GM12878 (cell line): ENCODE data around the gene EHMT2. TPM values are rescaled to one million over a fixed set of nuclear protein-coding genes. Genes with fewer than 3 reads are reported as not detected.

Source experiments
- ATAC-seq: fragments of 200-7000 bp; cut with Tn5 transposase; 3 replicates; pipeline ENCODE4 v1.9.1; 2020; ENCODE audit warnings: mild to moderate bottlenecking, moderate library complexity
- BruUV-seq: library from RNA; stranded (reverse); fragments of 400-500 nt; replicated peaks from 2 replicates; lab custom pipeline; 2021; lab: Mats Ljungman, UMichigan
- CTCF ChIA-PET: fragments of 300-600 bp; sonication (Branson Sonifier 250); formaldehyde crosslinking; extraction: SDS; loops from one replicate; lab custom pipeline; 2021; ENCODE audit warnings: inconsistent platforms; lab: Yijun Ruan, JAX
- POLR2A ChIA-PET: fragments of 350-600 bp; formaldehyde crosslinking; extraction: SDS; loops from one replicate; lab custom pipeline; 2021; ENCODE audit warnings: inconsistent platforms; lab: Charles Lee
- RAD21 ChIA-PET: fragments of 300-600 bp; sonication (Branson Sonifier 250); formaldehyde crosslinking; loops from one replicate; lab custom pipeline; 2023; ENCODE audit warnings: antibody characterized with exemption; ENCODE audit not compliant: unreplicated experiment; lab: Charles Lee
- SMC1A ChIA-PET: fragments of 300-600 bp; sonication (Branson Sonifier 250); formaldehyde crosslinking; loops from one replicate; lab custom pipeline; 2023; ENCODE audit not compliant: unreplicated experiment, uncharacterized antibody; lab: Charles Lee
- DNase-seq: peaks from one replicate; pipeline ENCODE4 v3.0.0-alpha.2; 2011; ENCODE audit warnings: low read depth, low spot score
- FAIRE-seq: peaks from 3 replicates; lab custom pipeline; 2011; peaks lifted over from hg19 to GRCh38; lab: Jason Lieb, UNC
- H2AFZ ChIP-seq: 2 replicates; pipeline ENCODE4 v1.6.0; 2011; ENCODE audit warnings: low read depth, low read length, control low read depth; ENCODE audit not compliant: control insufficient read depth
- H3K27ac ChIP-seq: 2 replicates; pipeline ENCODE4 v1.5.1; 2011; ENCODE audit warnings: control low read depth; ENCODE audit not compliant: control insufficient read depth, insufficient read depth
- H3K27me3 ChIP-seq, 2 experiments: replicated peaks in 1 of 2; 2 replicates each; pipeline versions ENCODE4 v1.6.0 to v1.6.1; 2011; ENCODE audit warnings: low read length in 1 of 2; ENCODE audit not compliant: control insufficient read depth in 2 of 2, insufficient read depth in 2 of 2
- H3K36me3 ChIP-seq, 2 experiments: 2 replicates each; pipeline ENCODE4 v1.5.1; 2011; ENCODE audit warnings: low read length in 1 of 2; ENCODE audit not compliant: control insufficient read depth in 2 of 2, insufficient read depth in 2 of 2
- H3K4me1 ChIP-seq: 2 replicates; pipeline ENCODE4 v1.6.1; 2011; ENCODE audit warnings: mild to moderate bottlenecking, low read length, moderate library complexity, mixed read lengths; ENCODE audit not compliant: control insufficient read depth, insufficient read depth
- H3K4me2 ChIP-seq: 2 replicates; pipeline ENCODE4 v1.6.0; 2011; ENCODE audit warnings: control low read depth; ENCODE audit not compliant: control insufficient read depth, insufficient read depth
- H3K4me3 ChIP-seq: fragments of 200-600 bp; sonication (generic); 2 replicates; pipeline ENCODE4 v1.5.1; 2016
- H3K79me2 ChIP-seq: 2 replicates; pipeline ENCODE4 v1.6.0; 2011; ENCODE audit warnings: low read length; ENCODE audit not compliant: control insufficient read depth, insufficient read depth
- H3K9ac ChIP-seq: 2 replicates; pipeline ENCODE4 v1.8.0; 2011; ENCODE audit warnings: low read length, control low read depth, mixed read lengths; ENCODE audit not compliant: control insufficient read depth, insufficient read depth
- H3K9me3 ChIP-seq: replicated peaks from 3 replicates; pipeline ENCODE4 v1.5.1; 2011; ENCODE audit warnings: mild to moderate bottlenecking, low read length; ENCODE audit not compliant: control insufficient read depth, insufficient read depth
- H4K20me1 ChIP-seq: 2 replicates; pipeline ENCODE4 v1.6.0; 2011; ENCODE audit not compliant: control insufficient read depth, insufficient read depth
- ATF7 ChIP-seq: fragments of 450-650 bp; IDR thresholded peaks from 2 replicates; pipeline ENCODE4 v1.6.1; 2016; ENCODE audit warnings: low read depth, mild to moderate bottlenecking
- CBX5 ChIP-seq: sonication (generic); IDR thresholded peaks from 2 replicates; pipeline ENCODE4 v1.6.1; 2016; ENCODE audit warnings: low read depth, moderate library complexity, mild to moderate bottlenecking, inconsistent platforms
- HDGF ChIP-seq: fragments of 450-650 bp; IDR thresholded peaks from 2 replicates; pipeline ENCODE4 v1.6.1; 2016; ENCODE audit warnings: antibody characterized with exemption
- JUND ChIP-seq: IDR thresholded peaks from 2 replicates; pipeline ENCODE4 v1.6.1; 2012; ENCODE audit warnings: low read depth, mild to moderate bottlenecking, low read length, improper control_type of control experiment, moderate library complexity
- MEF2B ChIP-seq: fragments of 450-650 bp; IDR thresholded peaks from 2 replicates; pipeline ENCODE4 v1.6.1; 2018; ENCODE audit warnings: mild to moderate bottlenecking, moderate library complexity; ENCODE audit not compliant: partially characterized antibody, poor library complexity, severe bottlenecking
- POU2F2 ChIP-seq: IDR thresholded peaks from 3 replicates; pipeline ENCODE4 v1.6.1; 2011; ENCODE audit warnings: low read depth, mild to moderate bottlenecking, low read length, borderline replicate concordance
- RBBP5 ChIP-seq: fragments of 200-600 bp; sonication (generic); conservative IDR thresholded peaks from 2 replicates; pipeline ENCODE4 v1.6.1; 2016
- RUNX3 ChIP-seq: IDR thresholded peaks from 2 replicates; pipeline ENCODE4 v1.6.1; 2012; ENCODE audit warnings: low read length, inconsistent platforms
- SMAD5 ChIP-seq: IDR thresholded peaks from 2 replicates; pipeline ENCODE4 v1.6.1; 2016; ENCODE audit warnings: antibody characterized with exemption, low read depth
- ZBTB33 ChIP-seq: fragments of 450-650 bp; IDR thresholded peaks from 2 replicates; pipeline ENCODE4 v1.6.1; 2017; ENCODE audit warnings: mild to moderate bottlenecking
- WGBS: methylation state at CpG from one replicate; pipeline ENCODE4 v1.1.6; 2016; ENCODE audit warnings: low lambda C conversion rate; ENCODE audit not compliant: insufficient replicate concordance, insufficient coverage; ENCODE audit errors: missing lambda C conversion rate; 5-methylcytosine and 5-hydroxymethylcytosine counted together
- in situ Hi-C: fragments of 300-500 bp; cut with MboI; formaldehyde crosslinking; loops from 9 replicates; pipeline ENCODE4 v1.14.3; 2018; ENCODE audit warnings: mixed read lengths
- intact Hi-C: fragments of 100-400 bp; cut with micrococcal nuclease; formaldehyde crosslinking; loops from one replicate; pipeline ENCODE4 v1.14.2; 2022; ENCODE audit not compliant: unreplicated experiment
- polyA plus RNA-seq, 11 experiments: library from polyadenylated mRNA; depleted of rRNA in 4 of 11; unstranded in 6 of 11; stranded (reverse) in 5 of 11; fragments of >200 nt; fragmentation: Nextera tagmentation in 4 of 11; fragmentation: Illumina TruSeq in 1 of 11; extraction: Ambion mirVana in 4 of 11; extraction: Trizol in 1 of 11; gene quantifications; 1 replicate in 1 of 11; 2 replicates in 10 of 11; pipeline versions ENCODE4 v1.2.1 to v1.2.3, GENCODE V29; 2011 to 2016; ENCODE audit warnings: inconsistent platforms in 2 of 11, missing spikeins in 2 of 11, low read depth in 1 of 11
- total RNA-seq, 4 experiments: library from RNA; depleted of rRNA in 3 of 4; stranded (reverse); fragments of >200 nt in 3 of 4; fragmentation: Illumina TruSeq in 1 of 4; extraction: Trizol in 1 of 4; gene quantifications; 2 replicates each; pipeline versions ENCODE4 v1.2.1 to v1.2.3, GENCODE V29; 2013 to 2021

The EHMT2 gene
- total and polyA plus RNA-seq, 10 of the 15 experiments (the other 5 are each of a cell fraction or from before 2014, with no cell fraction given), result 1.7 to 53.2 (median 36.3) TPM

- H3K4me2 ChIP-seq, result no peak overlapping the region
- WGBS, result 36% methylated on average over 1 of the region's 1 CpG
- DNase-seq (no peak), ATAC-seq (no peak), FAIRE-seq (no peak)
- POLR2A ChIA-PET, result interaction anchor here (0.9 kb wide), 1 partner anchor 166 kb away, joined by 3 read pairs; the partner anchor contains the start of gene MSH5
- no peak overlapping the region for H3K4me3 ChIP-seq
- H3K79me2 ChIP-seq, result no peaks in the 10 kb centered on the region; the same call in 1 of the 2 replicates
- no peaks in the 10 kb centered on the region for H3K36me3 ChIP-seq
- no peaks in the 10 kb centered on the region for H3K9me3 ChIP-seq
- H2AFZ ChIP-seq, result no peak overlapping the region
- SMC1A ChIA-PET, result no interaction called here
- no peak overlapping the region for H3K9ac ChIP-seq
- no peaks in the 10 kb centered on the region for H3K27me3 ChIP-seq
- in situ Hi-C loops (no loop called here), intact Hi-C loops (loop anchor here (10.0 kb wide), 1 partner anchor 360 kb away; the partner anchor contains the start of genes ATP6V1G2, DDX39B and NFKBIL1)
- RAD21 ChIA-PET, result interaction anchor here (1.7 kb wide), 1 partner anchor 18 kb away, joined by 6 read pairs; no protein-coding TSS in a partner anchor
- no peaks in the 10 kb centered on the region for H4K20me1 ChIP-seq
- no peak for TF ChIP-seq JUND
- TF ChIP-seq RBBP5, result no peak
- no peak for TF ChIP-seq ZBTB33
- no peak for TF ChIP-seq ATF7
- no peak for TF ChIP-seq RUNX3
- TF ChIP-seq HDGF, result no peak
- no peak for TF ChIP-seq POU2F2
- no peak for TF ChIP-seq SMAD5
- no peak for TF ChIP-seq MEF2B
- TF ChIP-seq CBX5, result no peak
- TF ChIP-seq, all 136 proteins: peak for 0
- Histone ChIP-seq H3K4me1 (peaks cover 20% of the 10 kb centered on the region), H3K27ac (no peak overlapping the region)
- CTCF ChIA-PET, result interaction anchor here (0.5 kb wide), 1 partner anchor 16 kb away, joined by 4 read pairs; no protein-coding TSS in a partner anchor
- no TSS peak for BruUV-seq
Observed at GRCh38 chr6:31905041-31905440, 7.5 kb upstream of the EHMT2 start.
